Measurements from ENCODE around the gene RRAGD.
A peak's percentile ranks its signal among the peaks of the same experiment; 100 is the strongest.

The RRAGD gene

DNA sequence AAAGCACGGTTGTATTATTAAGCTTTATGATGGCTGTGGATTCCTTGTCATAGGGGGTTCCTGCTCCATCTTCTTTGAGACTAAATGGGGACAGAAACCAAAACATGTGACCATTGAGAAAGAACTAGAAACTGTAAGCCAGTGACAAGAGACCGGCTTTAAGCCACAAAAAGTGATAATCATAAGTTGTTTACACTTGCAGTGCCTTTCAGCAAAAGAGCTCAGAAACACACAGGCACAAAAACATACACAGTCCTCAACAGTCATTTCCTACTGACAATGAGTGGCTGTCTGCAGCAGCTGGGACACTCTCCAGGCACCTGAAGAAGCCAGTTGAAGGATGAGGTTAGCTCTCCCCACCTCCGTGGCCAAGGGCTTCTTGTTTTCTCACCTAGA is 39.6 kb downstream of the RRAGD start:
- TF ChIP-seq CTCF (IDR thresholded peaks at IDR 0.05), result no peak

DNA sequence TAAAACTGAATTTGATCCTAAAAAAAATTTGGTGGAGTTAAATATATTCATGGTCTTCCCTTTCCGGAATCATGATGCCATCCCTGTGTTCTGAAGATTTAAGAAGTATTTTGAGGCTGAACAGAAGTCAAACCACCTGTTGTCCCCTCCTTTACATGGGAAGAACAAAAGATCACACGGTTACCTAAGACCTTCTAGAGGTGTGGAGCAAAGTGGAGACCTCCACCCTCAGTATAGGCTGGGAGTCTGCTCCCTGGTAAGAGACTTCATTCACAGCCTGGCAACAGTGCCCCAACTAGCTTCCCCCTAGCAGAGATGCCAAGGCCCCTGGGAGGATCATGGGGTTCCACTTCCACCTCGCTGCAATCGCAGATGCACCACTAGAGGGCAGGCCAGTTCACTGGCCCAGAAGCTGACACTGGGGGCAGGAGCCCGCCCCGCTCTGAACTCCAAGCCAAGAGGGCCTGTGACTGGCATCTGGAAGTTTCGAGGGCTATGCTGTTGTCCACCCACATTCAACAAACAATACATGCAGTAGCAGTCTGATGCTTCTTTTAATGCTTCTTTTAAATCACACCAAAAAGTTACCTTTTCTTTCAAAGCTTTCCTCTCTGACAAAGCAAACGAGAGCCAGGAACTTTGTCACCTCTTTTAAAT is 40.1 kb downstream of the RRAGD start:
- peak; percentile 76 for TF ChIP-seq CTCF (IDR thresholded peaks at IDR 0.05)

- peak; percentile 49 for TF ChIP-seq CTCF (IDR thresholded peaks at IDR 0.05)
These were observed 43.1 kb downstream of the RRAGD start for GRCh38 chr6:89368999-89369398.

DNA sequence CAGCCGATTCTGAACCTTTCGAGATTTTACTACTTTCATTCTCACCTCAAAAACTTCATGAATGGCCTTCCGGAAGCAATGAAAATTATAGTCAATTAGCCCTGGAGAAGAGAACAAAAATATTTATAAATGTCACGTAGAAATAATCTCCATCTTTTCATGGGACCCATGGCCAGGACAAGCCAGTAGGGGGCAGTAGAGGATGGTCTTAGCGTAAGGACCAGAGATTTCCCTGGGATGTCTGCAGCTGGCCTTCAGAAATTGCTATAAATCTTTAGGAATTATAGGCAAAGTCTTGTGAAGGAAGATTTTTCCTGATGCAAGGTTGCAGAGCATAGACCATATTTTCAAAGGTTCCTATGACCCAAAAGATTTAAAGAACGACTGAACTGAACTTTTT is 44.0 kb downstream of the RRAGD start:
- TF ChIP-seq CTCF (IDR thresholded peaks at IDR 0.05), result peak; percentile 53

DNA sequence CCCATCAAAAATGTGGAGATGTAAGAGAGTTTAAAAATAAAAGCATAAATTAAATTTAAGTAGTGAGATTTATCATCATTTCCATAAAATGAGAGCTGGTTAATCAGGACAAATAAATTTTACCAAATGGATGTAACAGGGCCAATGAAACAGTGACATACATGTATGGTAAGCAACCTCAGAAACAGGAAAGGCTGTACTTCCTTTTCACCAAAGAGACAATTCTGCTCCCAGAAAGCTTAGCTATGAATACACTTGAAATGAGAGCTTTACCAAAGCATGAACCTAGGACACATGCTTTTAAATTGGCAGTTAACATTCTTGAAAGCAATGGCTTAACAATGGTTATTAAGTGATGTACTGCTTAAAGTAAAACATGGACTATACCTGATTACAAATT is 47.5 kb downstream of the RRAGD start:
- no peak for TF ChIP-seq CTCF (IDR thresholded peaks at IDR 0.05)

DNA sequence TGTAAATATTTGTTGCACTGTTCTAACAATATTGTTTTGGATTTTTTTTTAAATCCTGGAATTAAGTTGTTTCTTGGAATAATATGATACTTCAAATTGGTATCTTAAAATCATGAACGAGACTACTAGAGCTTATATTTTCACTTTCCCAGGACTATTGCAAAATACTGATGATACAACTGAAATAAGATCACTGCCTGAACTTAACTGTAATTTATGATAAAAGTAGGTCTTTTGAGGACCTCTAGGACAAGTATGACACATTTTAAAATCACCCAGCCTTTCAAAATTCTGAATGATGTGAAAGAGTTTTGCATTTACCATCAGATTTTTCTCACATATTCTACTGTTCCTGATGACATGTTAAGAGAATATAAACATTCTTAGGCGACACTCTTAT is 50.9 kb downstream of the RRAGD start:
- TF ChIP-seq CTCF (IDR thresholded peaks at IDR 0.05), result no peak

DNA sequence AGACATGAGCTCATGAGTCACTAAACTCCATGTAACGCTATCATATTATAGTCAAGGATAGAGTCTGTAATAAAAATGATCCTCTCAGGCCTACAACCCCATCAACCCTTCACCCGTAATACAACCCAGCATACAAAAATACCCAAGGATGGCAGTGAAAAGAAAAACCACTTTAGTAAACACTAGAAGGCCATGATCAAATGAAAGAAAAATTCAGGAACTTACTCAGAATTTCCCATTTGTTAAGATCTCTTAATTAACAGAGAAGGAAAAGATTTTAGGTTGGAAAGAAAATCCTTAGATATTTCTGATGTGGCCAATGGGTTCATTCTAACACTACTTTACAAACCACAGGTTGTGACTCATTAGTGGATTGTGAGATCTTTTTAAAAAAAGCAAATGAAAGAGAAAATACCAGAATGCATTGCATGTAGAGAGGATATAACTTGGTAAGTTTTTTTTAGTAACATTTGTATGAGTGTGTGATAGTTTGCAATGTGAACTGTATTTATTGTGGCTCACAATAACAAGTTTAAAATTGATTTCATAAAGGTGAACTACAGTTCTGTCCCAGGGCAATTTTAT is 51.6 kb downstream of the RRAGD start:
- no peak for TF ChIP-seq CTCF (IDR thresholded peaks at IDR 0.05)

GRCh38 chr6:89359561-89359960 is 52.5 kb downstream of the RRAGD start:
- TF ChIP-seq CTCF (IDR thresholded peaks at IDR 0.05), result no peak

All from LNCAP (cell line).